ENCODE results near the gene ABLIM2.

ABLIM2 gene

GRCh38 chr4:8110071-8110986, 48.3 kb downstream of the ABLIM2 start:
- TF ChIP-seq CTCF (IDR thresholded peaks at IDR 0.05; ENCODE audit: low read depth, low read length): no peak
- DNase-seq (ENCODE audit: extremely low read depth, low read depth): no peak

GRCh38 chr4:8109406-8110065, 49.1 kb downstream of the ABLIM2 start:
- TF ChIP-seq CTCF (IDR thresholded peaks at IDR 0.05; ENCODE audit: low read depth, low read length): no peak
- DNase-seq (ENCODE audit: extremely low read depth, low read depth): no peak

GRCh38 chr4:8108991-8109390, 49.6 kb downstream of the ABLIM2 start:
- no peak for TF ChIP-seq CTCF (IDR thresholded peaks at IDR 0.05; ENCODE audit: low read depth, low read length)
- DNase-seq (ENCODE audit: extremely low read depth, low read depth): no peak

- DNase-seq (ENCODE audit: extremely low read depth, low read depth): no peak
- TF ChIP-seq CTCF (IDR thresholded peaks at IDR 0.05; ENCODE audit: low read depth, low read length): no peak
Measured at GRCh38 chr4:8108261-8108660, 50.4 kb downstream of the ABLIM2 start.

GRCh38 chr4:8107146-8107657, 51.4 kb downstream of the ABLIM2 start:
- DNase-seq (ENCODE audit: extremely low read depth, low read depth): no peak
- no peak for TF ChIP-seq CTCF (IDR thresholded peaks at IDR 0.05; ENCODE audit: low read depth, low read length)

GRCh38 chr4:8106451-8107025, 52.1 kb downstream of the ABLIM2 start:
- no peak for DNase-seq (ENCODE audit: extremely low read depth, low read depth)
- TF ChIP-seq CTCF (IDR thresholded peaks at IDR 0.05; ENCODE audit: low read depth, low read length): no peak

Measured in AG09319 (cell line).